ENCODE results near the gene CADPS2. TPM values are rescaled to one million over a fixed set of nuclear protein-coding genes. Genes with fewer than 3 reads are reported as not detected.

Gene CADPS2
- total RNA-seq, 1 donor from 2014 or later: 6.4 TPM

DNA sequence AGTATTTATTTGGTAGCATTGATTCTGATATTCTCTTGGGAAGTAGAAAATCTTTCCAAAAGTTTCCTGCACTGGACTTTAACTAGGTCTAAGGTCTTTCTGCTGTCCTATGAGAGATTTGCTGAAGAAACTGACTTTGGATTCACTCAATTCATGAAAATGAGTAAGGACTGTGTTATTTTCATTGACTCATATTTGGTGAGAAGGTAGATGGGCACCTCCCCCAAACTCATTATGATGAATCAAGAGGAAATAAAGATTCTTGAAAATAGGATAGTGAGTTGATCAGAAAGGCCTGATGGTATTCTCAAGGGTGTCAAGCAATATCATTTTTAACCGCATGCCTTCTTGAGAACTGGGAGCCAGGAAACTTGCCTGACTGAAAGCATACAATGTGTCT, 297.6 kb downstream of the CADPS2 start:
- Mint-ChIP-seq H3K36me3 (ENCODE audit: low read depth, unreplicated experiment) (no peaks in the 10 kb centered on the region), H3K4me1 (ENCODE audit: low read depth, unreplicated experiment) (peaks cover 2% of the 10 kb centered on the region), H3K9me3 (ENCODE audit: unreplicated experiment) (peaks cover 2% of the 10 kb centered on the region), H3K27me3 (ENCODE audit: low read depth, unreplicated experiment) (no peaks in the 10 kb centered on the region), H3K4me3 (ENCODE audit: unreplicated experiment) (no peak overlapping the region), H3K27ac (ENCODE audit: unreplicated experiment) (no peak overlapping the region)
- Histone ChIP-seq H2AFZ (ENCODE audit: low read depth, low read length) (no peak overlapping the region), H3K36me3 (ENCODE audit: insufficient read depth, low read length) (no peaks in the 10 kb centered on the region), H3K79me2 (ENCODE audit: insufficient read depth, low read length) (no peaks in the 10 kb centered on the region), H3K4me3 (ENCODE audit: insufficient read depth, low read depth, low read length) (no peak overlapping the region), H3K4me2 (ENCODE audit: low read length) (no peak overlapping the region), H3K9ac (ENCODE audit: low read length) (no peak overlapping the region), H3K27ac (ENCODE audit: low read depth, low read length) (no peak overlapping the region), H3K4me1 (ENCODE audit: insufficient read depth, low read length) (no peaks in the 10 kb centered on the region), H3K27me3 (ENCODE audit: insufficient read depth, low read length) (no peaks in the 10 kb centered on the region), H3K9me3 (ENCODE audit: insufficient read depth, low read depth, low read length) (no peaks in the 10 kb centered on the region), H4K20me1 (ENCODE audit: insufficient read depth, low read length) (no peaks in the 10 kb centered on the region)
- DNase-seq (ENCODE audit: low read depth) (peak; percentile 10), FAIRE-seq (no peak)
- TF ChIP-seq, protein P1, sequence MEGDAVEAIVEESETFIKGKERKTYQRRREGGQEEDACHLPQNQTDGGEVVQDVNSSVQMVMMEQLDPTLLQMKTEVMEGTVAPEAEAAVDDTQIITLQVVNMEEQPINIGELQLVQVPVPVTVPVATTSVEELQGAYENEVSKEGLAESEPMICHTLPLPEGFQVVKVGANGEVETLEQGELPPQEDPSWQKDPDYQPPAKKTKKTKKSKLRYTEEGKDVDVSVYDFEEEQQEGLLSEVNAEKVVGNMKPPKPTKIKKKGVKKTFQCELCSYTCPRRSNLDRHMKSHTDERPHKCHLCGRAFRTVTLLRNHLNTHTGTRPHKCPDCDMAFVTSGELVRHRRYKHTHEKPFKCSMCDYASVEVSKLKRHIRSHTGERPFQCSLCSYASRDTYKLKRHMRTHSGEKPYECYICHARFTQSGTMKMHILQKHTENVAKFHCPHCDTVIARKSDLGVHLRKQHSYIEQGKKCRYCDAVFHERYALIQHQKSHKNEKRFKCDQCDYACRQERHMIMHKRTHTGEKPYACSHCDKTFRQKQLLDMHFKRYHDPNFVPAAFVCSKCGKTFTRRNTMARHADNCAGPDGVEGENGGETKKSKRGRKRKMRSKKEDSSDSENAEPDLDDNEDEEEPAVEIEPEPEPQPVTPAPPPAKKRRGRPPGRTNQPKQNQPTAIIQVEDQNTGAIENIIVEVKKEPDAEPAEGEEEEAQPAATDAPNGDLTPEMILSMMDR (IDR thresholded peaks at IDR 0.05; ENCODE audit: insufficient read depth, low read depth, low read length): no peak
- no peak for TF ChIP-seq EZH2 (IDR thresholded peaks at IDR 0.05; ENCODE audit: insufficient read depth, low read length)

DNA sequence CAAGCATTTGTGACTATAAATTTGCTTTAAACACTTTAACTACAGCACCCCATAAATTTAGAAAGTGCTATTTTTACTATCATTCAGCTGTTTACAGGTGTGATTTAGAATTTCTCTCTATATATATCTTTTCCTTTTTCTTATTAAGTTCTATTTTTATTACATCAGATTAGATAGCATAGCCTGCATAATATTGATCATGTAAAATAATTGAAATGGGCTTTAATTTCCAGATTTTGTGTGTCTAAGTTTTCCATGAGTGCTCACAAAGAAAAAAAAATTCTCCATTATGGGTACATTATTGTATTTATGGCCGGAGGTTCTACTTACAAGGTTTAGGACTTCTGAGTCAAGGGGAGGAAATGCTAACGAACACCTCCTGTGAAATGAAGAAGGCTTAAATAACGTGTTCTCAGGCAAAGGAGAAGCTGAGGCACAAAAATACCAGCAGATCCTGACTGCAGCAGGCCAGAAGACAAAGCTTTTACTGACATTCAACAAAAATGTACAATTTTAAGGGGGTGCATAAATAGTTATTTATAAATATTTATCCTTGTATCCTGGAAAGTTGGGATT, 301.5 kb downstream of the CADPS2 start:
- no peaks in the 10 kb centered on the region for H3K79me2 ChIP-seq (ENCODE audit: insufficient read depth, low read length)
- no peaks in the 10 kb centered on the region for H3K4me1 ChIP-seq (ENCODE audit: insufficient read depth, low read length)
- H3K27ac Mint-ChIP-seq (ENCODE audit: unreplicated experiment): no peak overlapping the region
- no peak overlapping the region for H3K27ac ChIP-seq (ENCODE audit: low read depth, low read length)
- H4K20me1 ChIP-seq (ENCODE audit: insufficient read depth, low read length): no peaks in the 10 kb centered on the region
- no peaks in the 10 kb centered on the region for H3K27me3 Mint-ChIP-seq (ENCODE audit: low read depth, unreplicated experiment)
- H3K4me1 Mint-ChIP-seq (ENCODE audit: low read depth, unreplicated experiment): peaks cover 2% of the 10 kb centered on the region
- no peak for DNase-seq (ENCODE audit: low read depth)
- no peak overlapping the region for H3K4me3 ChIP-seq (ENCODE audit: insufficient read depth, low read depth, low read length)
- no peaks in the 10 kb centered on the region for H3K9me3 Mint-ChIP-seq (ENCODE audit: unreplicated experiment)
- H2AFZ ChIP-seq (ENCODE audit: low read depth, low read length): no peak overlapping the region
- H3K9ac ChIP-seq (ENCODE audit: low read length): no peak overlapping the region
- H3K4me3 Mint-ChIP-seq (ENCODE audit: unreplicated experiment): no peak overlapping the region
- H3K4me2 ChIP-seq (ENCODE audit: low read length): no peak overlapping the region
- TF ChIP-seq, protein P1 (IDR thresholded peaks at IDR 0.05; ENCODE audit: insufficient read depth, low read depth, low read length): no peak
- TF ChIP-seq EZH2 (IDR thresholded peaks at IDR 0.05; ENCODE audit: insufficient read depth, low read length): no peak
- no peak for FAIRE-seq
- no peaks in the 10 kb centered on the region for H3K9me3 ChIP-seq (ENCODE audit: insufficient read depth, low read depth, low read length)
- no peaks in the 10 kb centered on the region for H3K27me3 ChIP-seq (ENCODE audit: insufficient read depth, low read length)
- H3K36me3 Mint-ChIP-seq (ENCODE audit: low read depth, unreplicated experiment): no peaks in the 10 kb centered on the region
- H3K36me3 ChIP-seq (ENCODE audit: insufficient read depth, low read length): no peaks in the 10 kb centered on the region

DNA sequence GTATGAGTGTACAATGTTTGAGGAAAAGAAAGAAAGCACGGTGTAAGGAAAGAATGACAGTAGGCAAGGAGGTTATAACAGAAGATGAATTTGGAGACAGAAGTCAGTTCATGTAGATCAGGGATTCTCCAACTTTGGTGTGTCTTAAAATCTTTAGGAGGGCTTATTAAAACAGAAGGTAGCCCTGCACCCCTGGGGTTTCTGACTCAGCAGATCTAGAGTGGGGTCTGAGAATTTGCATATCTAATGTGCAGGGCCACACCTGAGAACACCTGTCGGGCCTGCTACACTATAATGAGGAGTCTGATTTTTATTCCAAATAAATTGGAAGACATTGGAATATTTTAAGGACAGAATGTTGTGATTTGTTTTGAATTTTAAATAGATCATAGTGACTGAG, 307.9 kb downstream of the CADPS2 start:
- H3K27ac Mint-ChIP-seq (ENCODE audit: unreplicated experiment): no peak overlapping the region
- H3K79me2 ChIP-seq (ENCODE audit: insufficient read depth, low read length): no peaks in the 10 kb centered on the region
- no peaks in the 10 kb centered on the region for H3K27me3 ChIP-seq (ENCODE audit: insufficient read depth, low read length)
- no peaks in the 10 kb centered on the region for H3K36me3 ChIP-seq (ENCODE audit: insufficient read depth, low read length)
- no peaks in the 10 kb centered on the region for H3K4me1 ChIP-seq (ENCODE audit: insufficient read depth, low read length)
- no peak overlapping the region for H3K4me3 Mint-ChIP-seq (ENCODE audit: unreplicated experiment)
- no peaks in the 10 kb centered on the region for H3K9me3 ChIP-seq (ENCODE audit: insufficient read depth, low read depth, low read length)
- no peak overlapping the region for H3K9ac ChIP-seq (ENCODE audit: low read length)
- no peaks in the 10 kb centered on the region for H3K9me3 Mint-ChIP-seq (ENCODE audit: unreplicated experiment)
- H2AFZ ChIP-seq (ENCODE audit: low read depth, low read length): no peak overlapping the region
- no peak overlapping the region for H3K4me3 ChIP-seq (ENCODE audit: insufficient read depth, low read depth, low read length)
- H3K4me1 Mint-ChIP-seq (ENCODE audit: low read depth, unreplicated experiment): no peaks in the 10 kb centered on the region
- FAIRE-seq: no peak
- no peaks in the 10 kb centered on the region for H4K20me1 ChIP-seq (ENCODE audit: insufficient read depth, low read length)
- H3K4me2 ChIP-seq (ENCODE audit: low read length): no peak overlapping the region
- H3K27me3 Mint-ChIP-seq (ENCODE audit: low read depth, unreplicated experiment): no peaks in the 10 kb centered on the region
- TF ChIP-seq, protein P1 (IDR thresholded peaks at IDR 0.05; ENCODE audit: insufficient read depth, low read depth, low read length): no peak
- no peak for TF ChIP-seq EZH2 (IDR thresholded peaks at IDR 0.05; ENCODE audit: insufficient read depth, low read length)
- H3K27ac ChIP-seq (ENCODE audit: low read depth, low read length): no peak overlapping the region
- DNase-seq (ENCODE audit: low read depth): no peak
- no peaks in the 10 kb centered on the region for H3K36me3 Mint-ChIP-seq (ENCODE audit: low read depth, unreplicated experiment)
